ENCODE data around the gene KLHL29.

Gene KLHL29

DNA sequence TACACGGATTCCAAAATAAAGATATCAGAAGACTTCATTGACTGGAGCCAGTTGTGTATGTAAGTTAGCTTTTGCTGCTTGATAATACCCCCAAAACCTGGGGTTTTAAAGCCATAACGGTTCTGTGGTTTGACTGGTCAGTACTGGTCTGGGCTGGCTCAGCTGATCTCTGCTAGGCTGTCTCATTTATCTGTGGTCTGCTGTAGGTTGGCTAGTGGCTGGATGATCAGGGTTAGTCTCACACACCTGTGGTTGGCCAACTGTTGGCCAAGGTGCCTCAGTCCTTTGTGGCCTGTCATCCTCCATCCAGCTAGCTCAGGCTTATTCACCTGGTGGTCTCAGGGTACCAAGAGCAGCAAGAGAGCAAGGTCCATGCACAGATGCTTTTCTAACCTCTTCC lies 183.2 kb downstream of the KLHL29 start:
- H3K36me3 ChIP-seq (ENCODE audit: control insufficient read depth, low read length), result no peaks in the 10 kb centered on the region
- no peaks in the 10 kb centered on the region for H3K4me1 ChIP-seq (ENCODE audit: control insufficient read depth, low read length)
- no peak for TF ChIP-seq EZH2phosphoT487 (IDR thresholded peaks at IDR 0.05; ENCODE audit: borderline replicate concordance, low read length)
- TF ChIP-seq, protein P1, sequence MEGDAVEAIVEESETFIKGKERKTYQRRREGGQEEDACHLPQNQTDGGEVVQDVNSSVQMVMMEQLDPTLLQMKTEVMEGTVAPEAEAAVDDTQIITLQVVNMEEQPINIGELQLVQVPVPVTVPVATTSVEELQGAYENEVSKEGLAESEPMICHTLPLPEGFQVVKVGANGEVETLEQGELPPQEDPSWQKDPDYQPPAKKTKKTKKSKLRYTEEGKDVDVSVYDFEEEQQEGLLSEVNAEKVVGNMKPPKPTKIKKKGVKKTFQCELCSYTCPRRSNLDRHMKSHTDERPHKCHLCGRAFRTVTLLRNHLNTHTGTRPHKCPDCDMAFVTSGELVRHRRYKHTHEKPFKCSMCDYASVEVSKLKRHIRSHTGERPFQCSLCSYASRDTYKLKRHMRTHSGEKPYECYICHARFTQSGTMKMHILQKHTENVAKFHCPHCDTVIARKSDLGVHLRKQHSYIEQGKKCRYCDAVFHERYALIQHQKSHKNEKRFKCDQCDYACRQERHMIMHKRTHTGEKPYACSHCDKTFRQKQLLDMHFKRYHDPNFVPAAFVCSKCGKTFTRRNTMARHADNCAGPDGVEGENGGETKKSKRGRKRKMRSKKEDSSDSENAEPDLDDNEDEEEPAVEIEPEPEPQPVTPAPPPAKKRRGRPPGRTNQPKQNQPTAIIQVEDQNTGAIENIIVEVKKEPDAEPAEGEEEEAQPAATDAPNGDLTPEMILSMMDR (IDR thresholded peaks at IDR 0.05; ENCODE audit: low read depth, low read length, poor library complexity, severe bottlenecking), result no peak
- H3F3A ChIP-seq (ENCODE audit: control insufficient read depth, insufficient read depth), result no peaks in the 10 kb centered on the region
- no peak overlapping the region for H3K4me2 ChIP-seq (ENCODE audit: low read length)
- H3K27me3 ChIP-seq (ENCODE audit: control insufficient read depth, low read length), result no peaks in the 10 kb centered on the region
- H3K27ac ChIP-seq (ENCODE audit: low read depth, low read length), result no peak overlapping the region
- no peaks in the 10 kb centered on the region for H3K9me3 ChIP-seq (ENCODE audit: control insufficient read depth, insufficient read depth, low read length)
- H3K4me3 ChIP-seq (ENCODE audit: low read length), result no peak overlapping the region
- no peaks in the 10 kb centered on the region for H3K9me2 ChIP-seq (replicated peaks; ENCODE audit: control insufficient read depth, low read length)
- H4K20me1 ChIP-seq (ENCODE audit: control insufficient read depth, insufficient read depth, low read depth, low read length), result no peaks in the 10 kb centered on the region
- no peaks in the 10 kb centered on the region for H3K79me2 ChIP-seq (ENCODE audit: control insufficient read depth, low read length)

DNA sequence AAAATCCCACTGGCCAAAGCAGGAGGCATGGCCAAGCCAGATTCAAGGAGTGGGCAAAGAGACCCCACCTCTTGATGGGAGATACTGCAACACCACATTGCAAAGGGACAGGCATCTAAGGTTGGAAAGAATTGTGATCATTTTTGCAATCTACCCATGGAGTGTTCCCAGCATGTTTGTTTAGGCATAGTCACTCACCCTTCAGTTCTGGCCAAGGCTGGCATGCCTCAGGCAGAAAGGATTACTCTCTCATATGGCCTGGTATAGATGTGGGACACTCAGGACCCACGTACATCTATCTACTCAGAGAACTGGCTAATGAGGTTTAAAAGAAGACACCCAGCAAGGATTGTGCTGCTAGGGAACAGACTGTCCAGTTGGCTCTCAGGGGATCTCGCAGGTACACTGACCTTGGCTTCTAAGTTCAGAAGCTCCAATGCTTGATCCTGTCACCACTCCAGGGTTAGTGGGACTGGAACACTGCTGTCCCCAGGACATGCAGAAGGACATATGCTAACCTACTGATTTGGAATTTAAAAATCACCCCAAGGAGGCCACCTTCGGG lies 183.7 kb downstream of the KLHL29 start:
- Histone ChIP-seq H3F3A (ENCODE audit: control insufficient read depth, insufficient read depth) (no peaks in the 10 kb centered on the region), H3K4me1 (ENCODE audit: control insufficient read depth, low read length) (no peaks in the 10 kb centered on the region), H3K27ac (ENCODE audit: low read depth, low read length) (no peak overlapping the region), H3K79me2 (ENCODE audit: control insufficient read depth, low read length) (no peaks in the 10 kb centered on the region), H3K27me3 (ENCODE audit: control insufficient read depth, low read length) (no peaks in the 10 kb centered on the region), H3K9me2 (replicated peaks; ENCODE audit: control insufficient read depth, low read length) (no peaks in the 10 kb centered on the region), H3K9me3 (ENCODE audit: control insufficient read depth, insufficient read depth, low read length) (no peaks in the 10 kb centered on the region), H3K4me2 (ENCODE audit: low read length) (no peak overlapping the region), H4K20me1 (ENCODE audit: control insufficient read depth, insufficient read depth, low read depth, low read length) (no peaks in the 10 kb centered on the region), H3K4me3 (ENCODE audit: low read length) (no peak overlapping the region), H3K36me3 (ENCODE audit: control insufficient read depth, low read length) (no peaks in the 10 kb centered on the region)
- no peak for TF ChIP-seq EZH2phosphoT487 (IDR thresholded peaks at IDR 0.05; ENCODE audit: borderline replicate concordance, low read length)
- TF ChIP-seq, protein P1 (IDR thresholded peaks at IDR 0.05; ENCODE audit: low read depth, low read length, poor library complexity, severe bottlenecking), result no peak

DNA sequence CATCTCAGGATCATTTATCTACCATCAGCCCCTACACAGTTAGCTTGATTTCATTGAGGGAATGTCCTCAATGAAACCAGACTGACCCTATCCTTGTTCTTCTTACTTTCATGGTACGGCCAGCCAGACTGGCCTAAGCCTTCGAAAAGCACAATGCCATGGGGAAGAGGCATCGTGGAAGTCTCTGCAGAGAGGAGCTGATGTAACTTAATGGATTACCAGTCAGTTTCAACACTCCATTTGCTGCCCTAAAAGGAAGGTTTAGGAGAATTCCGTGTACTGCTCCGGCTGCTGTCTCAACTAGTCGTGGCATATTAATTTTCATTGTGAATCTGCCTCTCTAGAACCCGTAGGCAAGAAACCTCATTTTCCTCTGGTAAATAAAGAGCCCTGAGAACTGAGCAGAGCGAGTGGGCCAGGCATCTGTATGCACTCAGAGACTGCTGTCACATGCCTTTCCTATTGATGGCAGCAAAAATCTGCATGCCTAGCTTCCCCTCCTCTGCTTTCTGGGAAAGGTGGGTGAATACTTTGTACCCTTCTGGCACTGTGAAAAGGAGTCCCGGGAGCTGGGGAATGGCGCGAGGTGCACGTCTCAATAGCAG lies 184.9 kb downstream of the KLHL29 start:
- Histone ChIP-seq H3K4me1 (ENCODE audit: control insufficient read depth, low read length) (no peaks in the 10 kb centered on the region), H3K9me3 (ENCODE audit: control insufficient read depth, insufficient read depth, low read length) (no peaks in the 10 kb centered on the region), H3K79me2 (ENCODE audit: control insufficient read depth, low read length) (no peaks in the 10 kb centered on the region), H3K4me2 (ENCODE audit: low read length) (no peak overlapping the region), H3K4me3 (ENCODE audit: low read length) (no peak overlapping the region), H3K27me3 (ENCODE audit: control insufficient read depth, low read length) (no peaks in the 10 kb centered on the region), H3K9me2 (replicated peaks; ENCODE audit: control insufficient read depth, low read length) (no peaks in the 10 kb centered on the region), H3F3A (ENCODE audit: control insufficient read depth, insufficient read depth) (no peaks in the 10 kb centered on the region), H4K20me1 (ENCODE audit: control insufficient read depth, insufficient read depth, low read depth, low read length) (no peaks in the 10 kb centered on the region), H3K27ac (ENCODE audit: low read depth, low read length) (no peak overlapping the region), H3K36me3 (ENCODE audit: control insufficient read depth, low read length) (no peaks in the 10 kb centered on the region)
- TF ChIP-seq, protein P1 (IDR thresholded peaks at IDR 0.05; ENCODE audit: low read depth, low read length, poor library complexity, severe bottlenecking), result no peak
- no peak for TF ChIP-seq EZH2phosphoT487 (IDR thresholded peaks at IDR 0.05; ENCODE audit: borderline replicate concordance, low read length)
